Measurements from ENCODE around the gene GNL2.

The GNL2 gene

DNA sequence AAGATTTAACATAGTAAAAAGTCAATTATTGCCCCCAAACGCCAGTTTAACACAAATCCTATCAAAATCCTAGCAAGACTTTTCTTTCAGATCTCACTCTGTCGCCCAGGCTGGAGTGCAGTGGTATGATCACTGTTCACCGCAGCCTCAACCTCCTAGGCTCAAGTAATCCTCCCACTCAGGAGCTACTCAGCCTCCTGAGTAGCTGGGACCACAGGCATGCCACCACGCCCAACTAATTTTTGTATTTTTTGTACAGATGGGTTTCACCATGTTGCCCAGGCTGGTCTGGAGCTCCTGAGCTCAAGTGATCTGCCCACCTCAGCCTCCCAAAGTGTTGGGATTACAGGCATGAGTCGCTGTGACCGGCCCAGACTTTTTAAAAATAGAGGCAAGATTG, 46.4 kb downstream of the GNL2 start:
- Histone ChIP-seq H3K27me3 (ENCODE audit: insufficient read depth, poor library complexity, severe bottlenecking) (no peaks in the 10 kb centered on the region), H3K27ac (replicated peaks) (no peak overlapping the region), H3K4me3 (replicated peaks; ENCODE audit: insufficient read depth, low read length) (no peak overlapping the region)
- DNase-seq (ENCODE audit: low read depth in 1 of 2, low spot score in 1 of 2) = no peak
- no peak for TF ChIP-seq POLR2AphosphoS5 (IDR thresholded peaks at IDR 0.05; ENCODE audit: low read depth)
- TF ChIP-seq, protein P1, sequence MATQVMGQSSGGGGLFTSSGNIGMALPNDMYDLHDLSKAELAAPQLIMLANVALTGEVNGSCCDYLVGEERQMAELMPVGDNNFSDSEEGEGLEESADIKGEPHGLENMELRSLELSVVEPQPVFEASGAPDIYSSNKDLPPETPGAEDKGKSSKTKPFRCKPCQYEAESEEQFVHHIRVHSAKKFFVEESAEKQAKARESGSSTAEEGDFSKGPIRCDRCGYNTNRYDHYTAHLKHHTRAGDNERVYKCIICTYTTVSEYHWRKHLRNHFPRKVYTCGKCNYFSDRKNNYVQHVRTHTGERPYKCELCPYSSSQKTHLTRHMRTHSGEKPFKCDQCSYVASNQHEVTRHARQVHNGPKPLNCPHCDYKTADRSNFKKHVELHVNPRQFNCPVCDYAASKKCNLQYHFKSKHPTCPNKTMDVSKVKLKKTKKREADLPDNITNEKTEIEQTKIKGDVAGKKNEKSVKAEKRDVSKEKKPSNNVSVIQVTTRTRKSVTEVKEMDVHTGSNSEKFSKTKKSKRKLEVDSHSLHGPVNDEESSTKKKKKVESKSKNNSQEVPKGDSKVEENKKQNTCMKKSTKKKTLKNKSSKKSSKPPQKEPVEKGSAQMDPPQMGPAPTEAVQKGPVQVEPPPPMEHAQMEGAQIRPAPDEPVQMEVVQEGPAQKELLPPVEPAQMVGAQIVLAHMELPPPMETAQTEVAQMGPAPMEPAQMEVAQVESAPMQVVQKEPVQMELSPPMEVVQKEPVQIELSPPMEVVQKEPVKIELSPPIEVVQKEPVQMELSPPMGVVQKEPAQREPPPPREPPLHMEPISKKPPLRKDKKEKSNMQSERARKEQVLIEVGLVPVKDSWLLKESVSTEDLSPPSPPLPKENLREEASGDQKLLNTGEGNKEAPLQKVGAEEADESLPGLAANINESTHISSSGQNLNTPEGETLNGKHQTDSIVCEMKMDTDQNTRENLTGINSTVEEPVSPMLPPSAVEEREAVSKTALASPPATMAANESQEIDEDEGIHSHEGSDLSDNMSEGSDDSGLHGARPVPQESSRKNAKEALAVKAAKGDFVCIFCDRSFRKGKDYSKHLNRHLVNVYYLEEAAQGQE (IDR thresholded peaks at IDR 0.05; ENCODE audit: insufficient replicate concordance, low read depth) = no peak
- TF ChIP-seq SPI1 (IDR thresholded peaks at IDR 0.05; ENCODE audit: borderline replicate concordance, low read depth) = no peak
- TF ChIP-seq, protein P2, sequence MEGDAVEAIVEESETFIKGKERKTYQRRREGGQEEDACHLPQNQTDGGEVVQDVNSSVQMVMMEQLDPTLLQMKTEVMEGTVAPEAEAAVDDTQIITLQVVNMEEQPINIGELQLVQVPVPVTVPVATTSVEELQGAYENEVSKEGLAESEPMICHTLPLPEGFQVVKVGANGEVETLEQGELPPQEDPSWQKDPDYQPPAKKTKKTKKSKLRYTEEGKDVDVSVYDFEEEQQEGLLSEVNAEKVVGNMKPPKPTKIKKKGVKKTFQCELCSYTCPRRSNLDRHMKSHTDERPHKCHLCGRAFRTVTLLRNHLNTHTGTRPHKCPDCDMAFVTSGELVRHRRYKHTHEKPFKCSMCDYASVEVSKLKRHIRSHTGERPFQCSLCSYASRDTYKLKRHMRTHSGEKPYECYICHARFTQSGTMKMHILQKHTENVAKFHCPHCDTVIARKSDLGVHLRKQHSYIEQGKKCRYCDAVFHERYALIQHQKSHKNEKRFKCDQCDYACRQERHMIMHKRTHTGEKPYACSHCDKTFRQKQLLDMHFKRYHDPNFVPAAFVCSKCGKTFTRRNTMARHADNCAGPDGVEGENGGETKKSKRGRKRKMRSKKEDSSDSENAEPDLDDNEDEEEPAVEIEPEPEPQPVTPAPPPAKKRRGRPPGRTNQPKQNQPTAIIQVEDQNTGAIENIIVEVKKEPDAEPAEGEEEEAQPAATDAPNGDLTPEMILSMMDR (IDR thresholded peaks at IDR 0.05; ENCODE audit: insufficient read depth, low read length) = no peak
- TF ChIP-seq GABPA (IDR thresholded peaks at IDR 0.05; ENCODE audit: low read depth) = no peak

DNA sequence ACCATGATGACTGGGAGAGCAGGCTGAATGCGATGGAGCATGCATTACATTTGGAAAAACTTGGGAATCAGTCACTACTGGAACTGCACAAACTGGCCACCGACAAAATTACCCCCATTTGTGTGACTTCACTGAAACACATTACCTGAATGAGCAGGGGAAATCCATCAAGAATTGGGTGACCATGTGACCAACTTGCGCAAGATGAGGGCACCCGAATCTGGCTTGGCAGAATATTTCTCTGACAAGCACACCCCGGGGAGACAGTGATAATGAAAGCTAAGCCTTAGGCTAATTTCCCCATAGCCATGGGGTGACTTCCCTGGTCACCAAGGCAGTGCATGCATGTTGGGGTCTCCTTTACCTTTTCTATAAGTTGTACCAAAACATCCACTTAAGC, 50.7 kb downstream of the GNL2 start:
- Histone ChIP-seq H3K27me3 (ENCODE audit: insufficient read depth, poor library complexity, severe bottlenecking) (no peaks in the 10 kb centered on the region), H3K4me3 (replicated peaks; ENCODE audit: insufficient read depth, low read length) (no peak overlapping the region), H3K27ac (replicated peaks) (no peak overlapping the region)
- no peak for DNase-seq (ENCODE audit: low read depth in 1 of 2, low spot score in 1 of 2)
- TF ChIP-seq, protein P1 (IDR thresholded peaks at IDR 0.05; ENCODE audit: insufficient replicate concordance, low read depth) = no peak
- TF ChIP-seq POLR2AphosphoS5 (IDR thresholded peaks at IDR 0.05; ENCODE audit: low read depth) = no peak
- TF ChIP-seq SPI1 (IDR thresholded peaks at IDR 0.05; ENCODE audit: borderline replicate concordance, low read depth) = no peak
- TF ChIP-seq GABPA (IDR thresholded peaks at IDR 0.05; ENCODE audit: low read depth) = no peak
- TF ChIP-seq, protein P2 (IDR thresholded peaks at IDR 0.05; ENCODE audit: insufficient read depth, low read length) = no peak

DNA sequence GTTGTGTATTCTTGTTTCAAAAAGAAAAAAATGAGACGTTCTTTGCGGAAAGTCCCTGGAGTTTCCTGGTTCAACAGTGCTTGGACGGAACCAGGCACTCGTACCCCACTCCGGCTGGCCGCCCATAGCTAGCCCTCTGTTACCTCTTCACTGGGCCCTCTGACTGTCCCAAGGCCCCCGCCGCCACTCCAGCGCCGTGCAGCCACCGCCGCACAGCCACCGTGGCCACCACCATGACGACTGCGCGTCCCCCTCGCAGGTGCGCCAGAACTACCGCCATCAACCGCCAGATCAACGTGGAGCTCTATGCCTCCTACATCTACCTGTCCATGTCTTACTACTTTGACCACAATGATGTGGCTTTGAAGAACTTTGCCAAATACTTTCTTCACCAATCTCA, 51.2 kb downstream of the GNL2 start:
- Histone ChIP-seq H3K27ac (replicated peaks) (no peak overlapping the region), H3K4me3 (replicated peaks; ENCODE audit: insufficient read depth, low read length) (no peak overlapping the region), H3K27me3 (ENCODE audit: insufficient read depth, poor library complexity, severe bottlenecking) (no peaks in the 10 kb centered on the region)
- TF ChIP-seq SPI1 (IDR thresholded peaks at IDR 0.05; ENCODE audit: borderline replicate concordance, low read depth) (no peak), POLR2AphosphoS5 (IDR thresholded peaks at IDR 0.05; ENCODE audit: low read depth) (no peak), GABPA (IDR thresholded peaks at IDR 0.05; ENCODE audit: low read depth) (no peak)
- TF ChIP-seq, protein P1 (IDR thresholded peaks at IDR 0.05; ENCODE audit: insufficient replicate concordance, low read depth) = no peak
- TF ChIP-seq, protein P2 (IDR thresholded peaks at IDR 0.05; ENCODE audit: insufficient read depth, low read length) = no peak
- DNase-seq (ENCODE audit: low read depth in 1 of 2, low spot score in 1 of 2) = no peak
